ENCODE results near the gene CTSE. TPM values are rescaled to one million over a fixed set of nuclear protein-coding genes. Genes with fewer than 3 reads are reported as not detected.

The CTSE gene
- total and polyA plus RNA-seq, 9 of the 15 experiments (the other 6 are each of a cell fraction or from before 2014, with no cell fraction given) = 0.04 to 0.18 (median 0.09) TPM; not detected in 4

DNA sequence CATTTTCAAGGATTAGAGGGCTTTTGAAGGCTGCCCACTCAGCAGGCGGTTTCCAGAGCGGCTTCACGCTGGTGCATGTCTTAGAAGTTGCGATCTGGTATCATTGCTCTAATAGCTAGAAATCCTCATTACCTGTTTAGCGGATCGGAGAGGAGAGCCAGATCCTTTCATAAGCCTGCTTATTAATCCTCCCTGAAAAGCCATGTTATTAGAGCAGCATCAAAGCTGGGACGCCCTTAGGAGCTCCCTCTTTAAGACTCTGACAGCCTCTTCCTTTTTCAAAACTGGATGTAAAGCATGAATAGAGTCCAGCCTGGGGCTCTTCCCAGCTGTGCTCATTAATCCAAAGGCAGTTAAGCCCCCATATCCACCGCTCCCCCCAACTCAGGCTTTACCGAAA lies 13.9 kb upstream of the CTSE start:
- FAIRE-seq = no peak
- Histone ChIP-seq H3K79me2 (ENCODE audit: control insufficient read depth, insufficient read depth, low read length) (no peaks in the 10 kb centered on the region), H4K20me1 (replicated peaks; ENCODE audit: control insufficient read depth, insufficient read depth, low read length) (no peaks in the 10 kb centered on the region), H3K9me3 (replicated peaks; ENCODE audit: control insufficient read depth, insufficient read depth, low read depth, low read length) (no peaks in the 10 kb centered on the region), H3K4me2 (ENCODE audit: insufficient read depth, low read length) (no peak overlapping the region), H2AFZ (ENCODE audit: low read depth, low read length) (no peak overlapping the region), H3K27me3 (ENCODE audit: control insufficient read depth in 2 of 2, insufficient read depth in 2 of 2, low read length in 2 of 2) (peaks cover 32 to 51% of the 10 kb centered on the region in 2 experiments; a peak in 4 of 5 replicates), H3K4me3 (no peak overlapping the region), H3K36me3 (ENCODE audit: control insufficient read depth, insufficient read depth, low read length) (no peaks in the 10 kb centered on the region), H3K9ac (ENCODE audit: insufficient read depth in 1 of 2, low read depth in 2 of 2, low read length in 2 of 2) (no peak overlapping the region), H3K27ac (ENCODE audit: extremely low read depth, low read depth, low read length) (no peak overlapping the region), H3K4me1 (replicated peaks in 1 of 2; ENCODE audit: control insufficient read depth in 2 of 2, insufficient read depth in 2 of 2, low read length in 2 of 2) (no peaks in the 10 kb centered on the region), H3K9me1 (ENCODE audit: control insufficient read depth, insufficient read depth, low read length) (no peaks in the 10 kb centered on the region)
- WGBS (ENCODE audit: insufficient coverage, low coverage, missing lambda C conversion rate) = 5% methylated on average over 9 of the region's 9 CpGs
- no peak for DNase-seq (ENCODE audit: extremely low read depth in 1 of 4, low spot score in 3 of 4)
- in situ Hi-C loops (cut with MboI) = no loop called here
- POLR2A ChIA-PET = interaction anchor here (0.6 to 1.3 kb wide), 4 partner anchors 18 to 71 kb away, joined by 3 to 4 read pairs (median 4); no protein-coding TSS in a partner anchor
- BruUV-seq (replicated peaks) = no TSS peak
- no peak for TF ChIP-seq RBM17 (IDR thresholded peaks at IDR 0.05; ENCODE audit: borderline replicate concordance, low read depth, low read length)
- peak; percentile 26 for TF ChIP-seq CBX2 (IDR thresholded peaks at IDR 0.05; ENCODE audit: insufficient read depth, low read length, poor library complexity, severe bottlenecking)
- no peak for ATAC-seq
- CTCF ChIA-PET (ENCODE audit: low intra/inter-chr PET ratio) = no interaction called here
- intact Hi-C loops (cut with micrococcal nuclease) = no loop called here

DNA sequence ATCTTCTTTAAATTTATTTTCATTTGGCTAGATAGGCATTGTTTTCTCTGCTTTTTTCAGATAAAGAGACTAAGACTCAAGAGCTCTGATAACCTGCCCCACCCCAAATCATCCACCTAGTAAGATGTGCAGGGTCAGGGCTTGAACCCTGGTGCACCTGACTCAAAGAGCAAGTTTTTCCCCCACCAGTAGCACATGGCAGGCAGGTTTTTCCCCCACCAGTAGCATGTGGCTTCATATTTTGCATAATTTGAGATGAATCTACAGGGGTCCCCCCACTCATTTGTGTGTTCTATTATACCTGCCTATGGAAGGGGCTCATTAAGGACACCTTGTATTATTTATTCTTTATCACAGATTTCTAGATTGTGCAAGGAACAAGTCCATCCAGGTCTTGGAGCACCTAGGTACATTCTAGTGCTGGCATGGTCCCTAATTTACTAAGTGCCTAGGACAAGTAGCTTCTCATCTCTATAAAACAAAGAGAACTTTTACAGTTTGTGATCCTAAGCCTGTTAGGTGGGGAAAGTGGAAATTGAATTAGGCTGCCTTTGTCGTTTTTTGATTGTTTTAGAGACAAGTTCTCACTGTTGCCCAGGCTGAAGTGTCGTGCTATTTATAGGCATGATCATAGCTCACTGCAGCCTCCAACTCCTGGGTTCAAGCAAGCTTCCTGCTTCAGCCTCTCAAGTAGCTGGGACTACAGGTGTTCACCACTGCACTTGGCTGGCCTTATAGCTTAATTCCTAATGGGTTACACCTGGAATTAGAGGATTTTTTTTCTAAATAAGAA lies 13.2 kb upstream of the CTSE start:
- no peak overlapping the region for H3K27ac ChIP-seq (ENCODE audit: extremely low read depth, low read depth, low read length)
- intact Hi-C loops (cut with micrococcal nuclease) = no loop called here
- in situ Hi-C loops (cut with MboI) = no loop called here
- no peak overlapping the region for H3K4me3 ChIP-seq
- no peak for ATAC-seq
- FAIRE-seq = no peak
- POLR2A ChIA-PET = interaction anchor here (0.6 to 1.3 kb wide), 3 partner anchors 19 to 72 kb away, joined by 3 to 4 read pairs (median 3); no protein-coding TSS in a partner anchor
- WGBS (ENCODE audit: insufficient coverage, low coverage, missing lambda C conversion rate) = 0% methylated on average over 2 of the region's 2 CpGs
- CTCF ChIA-PET (ENCODE audit: low intra/inter-chr PET ratio) = interaction anchor here (0.8 kb wide), 1 partner anchor 1230 kb away, joined by 3 read pairs; no protein-coding TSS in a partner anchor
- no peaks in the 10 kb centered on the region for H3K36me3 ChIP-seq (ENCODE audit: control insufficient read depth, insufficient read depth, low read length)
- no peak overlapping the region for H3K9ac ChIP-seq (ENCODE audit: insufficient read depth in 1 of 2, low read depth in 2 of 2, low read length in 2 of 2)
- H4K20me1 ChIP-seq (replicated peaks; ENCODE audit: control insufficient read depth, insufficient read depth, low read length) = no peaks in the 10 kb centered on the region
- no peak overlapping the region for H2AFZ ChIP-seq (ENCODE audit: low read depth, low read length)
- no peaks in the 10 kb centered on the region for H3K4me1 ChIP-seq (replicated peaks in 1 of 2; ENCODE audit: control insufficient read depth in 2 of 2, insufficient read depth in 2 of 2, low read length in 2 of 2)
- H3K9me3 ChIP-seq (replicated peaks; ENCODE audit: control insufficient read depth, insufficient read depth, low read depth, low read length) = no peaks in the 10 kb centered on the region
- DNase-seq (ENCODE audit: extremely low read depth in 1 of 4, low spot score in 3 of 4) = no peak
- H3K79me2 ChIP-seq (ENCODE audit: control insufficient read depth, insufficient read depth, low read length) = no peaks in the 10 kb centered on the region
- H3K4me2 ChIP-seq (ENCODE audit: insufficient read depth, low read length) = no peak overlapping the region
- H3K9me1 ChIP-seq (ENCODE audit: control insufficient read depth, insufficient read depth, low read length) = no peaks in the 10 kb centered on the region
- H3K27me3 ChIP-seq (ENCODE audit: control insufficient read depth in 2 of 2, insufficient read depth in 2 of 2, low read length in 2 of 2) = peaks cover 34 to 47% of the 10 kb centered on the region in 2 experiments; a peak in 4 of 5 replicates
- BruUV-seq (replicated peaks) = no TSS peak
- TF ChIP-seq ZNF217 (CRISPR knock-in tag; IDR thresholded peaks at IDR 0.05) (no peak), MCM3 (IDR thresholded peaks at IDR 0.05) (no peak), SMC3 (conservative IDR thresholded peaks at IDR 0.05; ENCODE audit: insufficient read depth, low read depth, low read length) (no peak), KLF6 (CRISPR knock-in tag; IDR thresholded peaks at IDR 0.05; ENCODE audit: borderline replicate concordance) (no peak), ZNF174 (CRISPR knock-in tag; IDR thresholded peaks at IDR 0.05) (no peak), KDM2B (CRISPR knock-in tag; IDR thresholded peaks at IDR 0.05) (no peak), GATAD2A (IDR thresholded peaks at IDR 0.05) (no peak), PHF21A (IDR thresholded peaks at IDR 0.05; ENCODE audit: borderline replicate concordance, low read depth) (no peak), PTRF (tag; IDR thresholded peaks at IDR 0.05) (no peak), ZC3H11A (IDR thresholded peaks at IDR 0.05; ENCODE audit: low read depth, low read length) (no peak), RAD51 (IDR thresholded peaks at IDR 0.05; ENCODE audit: borderline replicate concordance, low read depth) (no peak), LARP7 (IDR thresholded peaks at IDR 0.05) (no peak)
- TF ChIP-seq, protein P1, sequence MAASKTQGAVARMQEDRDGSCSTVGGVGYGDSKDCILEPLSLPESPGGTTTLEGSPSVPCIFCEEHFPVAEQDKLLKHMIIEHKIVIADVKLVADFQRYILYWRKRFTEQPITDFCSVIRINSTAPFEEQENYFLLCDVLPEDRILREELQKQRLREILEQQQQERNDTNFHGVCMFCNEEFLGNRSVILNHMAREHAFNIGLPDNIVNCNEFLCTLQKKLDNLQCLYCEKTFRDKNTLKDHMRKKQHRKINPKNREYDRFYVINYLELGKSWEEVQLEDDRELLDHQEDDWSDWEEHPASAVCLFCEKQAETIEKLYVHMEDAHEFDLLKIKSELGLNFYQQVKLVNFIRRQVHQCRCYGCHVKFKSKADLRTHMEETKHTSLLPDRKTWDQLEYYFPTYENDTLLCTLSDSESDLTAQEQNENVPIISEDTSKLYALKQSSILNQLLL (CRISPR knock-in tag; IDR thresholded peaks at IDR 0.05; ENCODE audit: borderline replicate concordance) = no peak
- TF ChIP-seq, protein P2, sequence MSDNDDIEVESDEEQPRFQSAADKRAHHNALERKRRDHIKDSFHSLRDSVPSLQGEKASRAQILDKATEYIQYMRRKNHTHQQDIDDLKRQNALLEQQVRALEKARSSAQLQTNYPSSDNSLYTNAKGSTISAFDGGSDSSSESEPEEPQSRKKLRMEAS (CRISPR knock-in tag; IDR thresholded peaks at IDR 0.05) = no peak
